Epithelial cell of prostate (primary cell): ENCODE results near the gene TBCC.

Experiments used
- DNase-seq: peaks from one replicate; pipeline ENCODE4 v3.0.0-alpha.2; 2011; ENCODE audit warnings: low read depth, low spot score
- H3K27ac ChIP-seq: fragments of 450-650 bp; 2 replicates; pipeline ENCODE4 v1.5.1; 2017; ENCODE audit warnings: mild to moderate bottlenecking

The TBCC gene, protein sequence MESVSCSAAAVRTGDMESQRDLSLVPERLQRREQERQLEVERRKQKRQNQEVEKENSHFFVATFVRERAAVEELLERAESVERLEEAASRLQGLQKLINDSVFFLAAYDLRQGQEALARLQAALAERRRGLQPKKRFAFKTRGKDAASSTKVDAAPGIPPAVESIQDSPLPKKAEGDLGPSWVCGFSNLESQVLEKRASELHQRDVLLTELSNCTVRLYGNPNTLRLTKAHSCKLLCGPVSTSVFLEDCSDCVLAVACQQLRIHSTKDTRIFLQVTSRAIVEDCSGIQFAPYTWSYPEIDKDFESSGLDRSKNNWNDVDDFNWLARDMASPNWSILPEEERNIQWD

DNA sequence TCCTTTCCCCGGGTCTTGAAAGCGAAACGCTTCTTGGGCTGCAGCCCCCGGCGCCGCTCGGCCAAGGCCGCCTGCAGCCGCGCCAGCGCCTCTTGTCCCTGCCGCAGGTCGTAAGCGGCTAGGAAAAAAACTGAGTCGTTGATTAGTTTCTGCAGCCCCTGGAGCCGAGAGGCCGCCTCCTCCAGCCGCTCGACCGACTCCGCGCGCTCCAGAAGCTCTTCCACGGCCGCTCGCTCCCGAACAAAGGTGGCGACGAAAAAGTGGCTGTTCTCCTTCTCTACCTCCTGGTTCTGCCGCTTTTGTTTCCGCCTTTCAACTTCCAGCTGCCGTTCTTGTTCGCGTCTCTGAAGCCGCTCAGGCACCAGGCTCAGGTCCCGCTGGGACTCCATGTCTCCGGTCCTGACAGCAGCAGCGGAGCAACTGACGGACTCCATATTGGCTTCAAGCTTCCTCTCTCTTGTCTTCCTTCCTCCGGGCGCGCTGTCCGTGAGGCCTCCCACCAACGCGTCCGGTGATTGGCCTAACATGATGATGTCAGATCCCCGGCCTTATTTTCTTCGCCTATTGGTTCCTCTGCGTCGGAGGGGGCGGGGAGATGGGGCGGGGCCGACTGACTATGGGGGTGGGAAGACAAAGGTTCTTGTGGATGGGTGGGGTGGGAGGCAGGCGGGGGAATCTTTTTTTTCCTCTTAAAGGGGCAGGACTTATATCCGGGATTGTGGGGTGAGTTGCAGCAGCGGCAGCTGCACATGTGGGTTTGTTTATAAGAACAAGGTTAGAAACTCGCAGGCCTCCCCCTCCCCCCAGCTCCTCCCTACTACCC lies at the start of gene TBCC:
TSS of gene TBCC (minus strand) at position 464 of the 823 bp plus-strand sequence. CDS start at position 434, 30 bp downstream.
- peak within 1 kb of the TSS; percentile 91 for H3K27ac ChIP-seq
- peak; percentile 96 for DNase-seq

DNA sequence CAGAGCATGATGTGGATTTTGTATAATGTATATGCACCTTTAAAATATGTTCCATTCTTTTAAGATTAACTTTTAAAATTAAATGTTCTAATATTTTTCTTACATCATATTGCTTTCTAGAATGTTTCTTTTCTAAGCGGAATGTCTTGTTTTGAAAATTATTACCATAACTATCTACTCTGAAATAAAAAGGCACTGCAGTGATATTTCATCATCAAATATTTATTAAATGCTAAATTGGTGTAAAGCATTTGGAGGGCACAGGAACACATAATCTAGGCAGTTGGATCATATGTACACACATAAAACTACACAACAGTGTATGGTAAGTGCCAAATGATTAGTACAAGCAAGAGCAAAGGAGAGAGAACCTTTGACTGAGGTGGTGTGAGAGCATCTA lies 49.7 kb upstream of the TBCC start:
- H3K27ac ChIP-seq, result no peak overlapping the region
- no peak for DNase-seq

DNA sequence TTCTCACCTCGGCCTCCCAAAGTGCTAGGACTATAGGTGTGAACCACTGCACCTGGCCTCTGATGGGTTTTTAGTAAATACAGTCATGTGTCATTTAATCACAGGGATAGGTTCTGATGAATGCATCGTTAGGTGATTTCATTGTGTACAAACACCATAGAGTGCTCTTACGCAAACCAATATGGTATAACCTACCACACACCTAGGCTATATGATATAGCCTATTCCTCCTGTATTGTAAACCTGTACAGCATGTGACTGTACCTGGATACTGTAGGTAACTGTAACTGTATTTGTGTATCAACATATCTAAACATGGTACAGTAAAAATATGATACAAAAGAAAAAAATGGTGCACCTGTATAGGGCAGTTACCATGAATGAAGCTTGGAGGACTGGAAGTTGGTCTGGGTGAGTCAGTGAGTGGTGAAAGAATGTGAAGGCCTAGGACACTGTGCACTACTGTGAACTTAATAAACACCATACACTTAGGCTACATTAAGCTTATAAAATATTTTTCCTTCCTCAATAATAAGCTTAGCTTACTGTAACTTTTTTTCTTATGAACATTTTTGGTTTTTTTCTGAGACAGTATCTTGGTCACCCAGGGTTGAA lies 45.9 kb upstream of the TBCC start:
- no peak for DNase-seq
- peak overlapping the region; percentile 43 for H3K27ac ChIP-seq

DNA sequence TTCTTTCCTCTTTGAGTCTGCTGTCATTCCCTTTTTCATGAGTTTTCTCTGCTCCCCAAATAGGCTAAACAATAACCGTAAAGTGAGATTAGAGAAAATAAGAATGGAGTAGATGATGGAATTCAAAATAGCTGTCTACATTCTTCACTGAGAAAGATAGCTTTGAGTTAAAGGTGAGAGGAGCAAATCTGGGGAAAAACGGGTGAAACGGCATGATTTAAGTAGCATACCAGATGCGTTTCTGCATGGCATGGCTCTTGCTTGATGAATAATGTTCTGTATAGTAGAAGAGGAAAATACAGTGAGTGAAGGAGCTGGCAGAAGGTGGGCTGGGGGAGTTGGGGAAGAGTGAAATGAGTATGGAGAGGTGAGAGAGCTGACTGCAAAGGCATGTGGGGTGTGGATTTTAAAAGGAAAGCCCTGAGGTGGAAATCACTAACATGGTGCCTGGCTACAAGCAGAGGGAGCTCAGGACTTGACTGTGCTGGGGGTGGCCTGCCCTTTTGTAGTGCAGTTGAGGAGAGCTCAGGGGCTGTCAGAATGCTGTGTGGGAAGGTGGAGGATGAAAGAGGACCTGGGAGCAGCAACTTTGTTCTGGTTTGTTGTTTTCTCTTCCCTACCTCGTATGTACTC lies 44.8 kb upstream of the TBCC start:
- DNase-seq, result no peak
- H3K27ac ChIP-seq, result peak overlapping the region; percentile 43

DNA sequence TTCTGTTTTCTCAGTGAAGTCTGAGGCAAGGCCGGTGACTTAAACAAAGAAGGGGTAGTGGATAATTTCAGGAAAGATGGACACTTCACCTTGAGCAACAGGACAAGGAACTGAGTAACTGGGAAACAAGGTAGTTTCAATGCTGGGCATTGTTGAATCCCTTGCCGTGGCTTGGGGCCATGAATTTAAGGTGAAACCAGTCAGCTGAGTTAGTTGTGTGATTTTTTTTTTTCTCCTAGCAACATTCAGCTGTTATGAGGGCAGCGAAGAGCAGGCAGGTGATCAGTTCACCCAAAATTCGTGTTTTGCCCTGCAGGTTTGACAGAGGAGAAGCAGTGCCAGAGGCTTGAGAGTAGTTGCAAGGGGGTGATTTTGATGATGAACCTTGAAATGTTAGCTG lies 42.8 kb upstream of the TBCC start:
- no peak for DNase-seq
- no peak overlapping the region for H3K27ac ChIP-seq

DNA sequence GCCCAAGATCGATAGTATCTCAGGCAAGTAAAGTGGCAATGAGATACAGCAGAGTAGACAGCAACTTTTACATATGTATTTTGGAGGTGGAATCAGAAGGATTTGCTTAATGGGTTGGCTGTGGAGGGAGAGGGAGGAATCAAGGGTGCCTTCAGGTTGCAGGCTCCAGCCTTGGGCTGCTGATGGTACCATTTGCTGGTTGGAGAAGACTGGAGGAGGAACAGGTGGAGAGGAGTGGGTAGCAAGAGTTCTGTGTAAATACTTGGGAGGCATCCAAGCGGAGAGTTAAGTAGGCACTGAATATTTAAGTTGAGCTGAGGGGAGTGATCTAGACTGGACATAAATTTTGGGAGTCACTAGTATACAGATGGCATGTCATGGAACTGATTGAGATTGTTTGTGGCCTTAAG lies 41.2 kb upstream of the TBCC start:
- no peak overlapping the region for H3K27ac ChIP-seq
- no peak for DNase-seq

DNA sequence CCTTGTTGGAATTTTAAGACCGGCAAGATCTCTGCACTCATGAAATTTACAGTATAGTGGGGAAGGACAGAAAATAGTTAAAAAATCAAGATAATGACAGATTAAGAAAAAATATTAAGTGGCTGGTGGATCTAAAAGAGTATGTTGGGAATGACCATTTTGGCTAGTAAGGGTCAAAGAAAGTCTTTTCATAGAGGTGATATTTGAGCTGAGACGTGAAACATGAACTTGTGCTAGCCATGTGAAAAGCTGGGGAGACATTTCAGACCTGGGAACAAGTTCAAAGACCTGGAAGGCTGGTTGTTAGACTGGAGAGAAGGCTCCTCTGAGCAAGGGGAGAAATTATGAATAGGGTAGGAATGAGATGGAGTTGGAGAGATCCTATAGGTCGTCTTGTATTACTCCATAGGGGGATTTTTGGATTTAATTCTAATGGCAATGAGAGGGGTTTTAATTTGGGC lies 40.7 kb upstream of the TBCC start:
- H3K27ac ChIP-seq, result no peak overlapping the region
- no peak for DNase-seq

DNA sequence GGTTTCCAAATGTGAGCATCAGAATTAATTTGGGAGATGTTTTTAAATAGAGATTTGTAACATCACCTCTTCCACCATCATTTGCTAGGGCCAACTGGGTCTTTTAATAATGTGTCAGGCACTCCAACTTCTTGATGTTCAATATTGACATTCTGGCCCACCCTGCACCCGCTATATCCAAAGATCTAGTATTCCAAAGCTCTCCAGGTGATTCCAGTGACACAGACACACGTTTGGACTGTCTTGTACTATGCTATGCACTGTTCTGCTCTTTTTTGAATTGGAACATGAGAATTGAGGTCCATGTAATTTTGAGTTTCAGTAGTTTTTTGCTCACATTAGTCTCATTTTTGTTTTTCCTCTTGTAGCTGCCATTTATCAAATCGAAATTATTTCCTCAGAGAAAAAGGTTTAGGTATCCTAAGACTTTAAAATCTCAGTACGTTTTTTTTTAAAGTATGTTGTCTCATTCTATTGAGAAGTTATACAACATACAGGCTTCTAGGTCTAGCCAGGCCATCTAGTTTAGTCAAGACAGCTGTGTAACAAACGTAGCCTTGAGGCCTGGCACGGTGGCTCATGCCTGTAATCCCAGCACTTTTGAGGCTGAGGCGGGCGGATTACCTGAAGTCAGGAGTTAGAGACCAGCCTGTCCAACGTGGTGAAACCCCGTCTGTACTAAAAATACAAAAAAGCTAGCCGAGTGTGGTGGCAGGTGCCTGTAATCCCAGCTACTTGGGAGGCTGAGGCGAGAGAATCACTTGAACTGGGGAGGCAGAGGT lies 39.0 kb upstream of the TBCC start:
- no peak for DNase-seq
- H3K27ac ChIP-seq, result no peak overlapping the region

DNA sequence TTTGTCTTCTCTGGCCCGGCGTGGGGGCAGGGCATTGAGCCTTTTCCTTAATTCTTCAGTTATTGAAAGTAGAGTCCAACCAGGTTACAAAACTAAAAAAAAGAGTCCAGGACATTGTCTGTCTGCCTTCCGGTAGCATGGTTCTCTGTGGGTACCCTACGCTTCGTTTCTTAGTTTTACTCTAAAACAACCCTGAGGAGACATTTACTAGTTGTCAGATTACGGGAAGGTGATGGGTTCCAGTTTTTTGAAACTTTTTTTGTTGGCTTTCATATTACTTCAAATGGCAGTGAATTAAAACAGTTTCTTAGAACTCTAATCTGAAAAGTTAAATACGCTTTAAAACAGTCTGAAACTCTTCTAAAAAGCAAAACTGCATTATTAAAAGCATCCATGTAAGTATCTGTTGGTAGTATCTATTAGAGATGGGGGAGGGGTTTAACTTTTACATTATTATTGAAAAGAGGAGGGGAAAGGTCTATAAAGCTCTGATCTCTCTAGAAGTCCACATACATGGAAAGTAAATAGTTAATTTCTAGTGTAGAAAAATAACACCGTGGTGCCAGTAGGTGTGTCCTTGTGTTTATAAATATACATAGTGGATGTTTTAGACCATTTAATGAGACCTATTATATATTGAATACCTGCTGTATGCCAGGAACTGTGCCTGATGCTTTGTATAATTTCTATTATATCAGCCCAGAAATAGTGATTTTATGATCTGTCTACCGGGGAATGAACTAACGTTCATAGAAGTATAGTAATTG lies 38.2 kb upstream of the TBCC start:
- no peak for DNase-seq
- H3K27ac ChIP-seq, result peak overlapping the region; percentile 91

DNA sequence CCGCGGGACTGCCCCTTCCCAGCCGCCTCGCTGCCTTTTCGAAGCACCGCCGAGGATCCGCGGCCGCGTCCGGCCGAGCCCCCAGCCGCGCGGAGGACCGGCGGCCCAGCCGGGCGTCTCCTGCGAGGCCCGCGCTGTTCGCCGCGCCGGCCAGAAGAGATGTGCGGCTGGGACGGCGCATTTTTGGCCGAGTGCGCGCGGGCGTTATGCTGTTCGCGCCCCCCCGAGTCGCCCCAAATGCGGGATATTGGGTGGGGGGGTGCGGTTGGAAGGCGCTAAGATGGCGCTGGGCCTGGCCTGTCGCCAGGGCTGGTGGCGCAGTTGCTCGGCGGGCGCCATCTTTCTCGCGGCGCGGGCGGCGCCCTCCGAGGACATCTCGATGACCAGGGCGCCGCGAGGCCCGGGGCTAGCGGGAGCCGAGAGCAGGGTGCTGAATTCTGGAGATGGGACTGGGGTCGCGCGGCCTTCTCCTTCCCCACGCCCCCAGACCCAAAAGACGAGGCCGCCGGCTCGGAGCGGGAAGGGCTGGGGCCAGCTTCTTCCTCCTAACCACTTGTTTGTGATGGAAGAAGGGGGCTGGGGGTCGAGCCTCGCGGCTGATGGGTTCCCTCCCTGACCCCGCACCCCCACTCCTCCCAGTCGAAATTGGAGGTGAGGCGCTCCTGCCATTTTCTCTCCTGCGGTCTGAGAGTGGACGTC lies 37.4 kb upstream of the TBCC start:
- no peak for DNase-seq
- peak overlapping the region; percentile 91 for H3K27ac ChIP-seq

DNA sequence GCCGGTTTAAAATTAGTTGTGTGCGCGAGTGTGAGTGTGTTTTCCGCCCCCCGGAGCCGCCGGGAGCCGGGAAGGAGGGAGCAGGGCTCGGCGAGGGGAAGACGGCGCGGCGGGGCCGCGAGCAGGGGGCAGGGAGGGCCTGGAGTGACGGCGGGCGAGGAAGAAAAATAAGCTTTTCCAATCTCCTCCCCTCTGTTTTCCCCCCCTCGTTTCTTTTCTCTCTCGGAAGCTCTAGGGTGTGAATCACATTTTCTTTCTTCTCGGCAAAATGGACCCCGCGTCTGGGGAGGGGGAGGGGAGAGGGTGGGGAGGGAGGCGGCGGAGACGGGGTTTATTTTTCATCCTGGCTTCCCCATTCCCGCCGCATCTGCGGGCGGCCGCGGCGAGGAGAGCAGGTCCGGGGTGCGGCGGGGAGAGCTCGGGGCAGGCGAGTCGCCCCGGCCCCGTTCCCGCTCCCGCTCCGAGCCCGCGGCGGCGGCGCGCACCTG lies 36.8 kb upstream of the TBCC start:
- H3K27ac ChIP-seq, result peak overlapping the region; percentile 91
- no peak for DNase-seq

DNA sequence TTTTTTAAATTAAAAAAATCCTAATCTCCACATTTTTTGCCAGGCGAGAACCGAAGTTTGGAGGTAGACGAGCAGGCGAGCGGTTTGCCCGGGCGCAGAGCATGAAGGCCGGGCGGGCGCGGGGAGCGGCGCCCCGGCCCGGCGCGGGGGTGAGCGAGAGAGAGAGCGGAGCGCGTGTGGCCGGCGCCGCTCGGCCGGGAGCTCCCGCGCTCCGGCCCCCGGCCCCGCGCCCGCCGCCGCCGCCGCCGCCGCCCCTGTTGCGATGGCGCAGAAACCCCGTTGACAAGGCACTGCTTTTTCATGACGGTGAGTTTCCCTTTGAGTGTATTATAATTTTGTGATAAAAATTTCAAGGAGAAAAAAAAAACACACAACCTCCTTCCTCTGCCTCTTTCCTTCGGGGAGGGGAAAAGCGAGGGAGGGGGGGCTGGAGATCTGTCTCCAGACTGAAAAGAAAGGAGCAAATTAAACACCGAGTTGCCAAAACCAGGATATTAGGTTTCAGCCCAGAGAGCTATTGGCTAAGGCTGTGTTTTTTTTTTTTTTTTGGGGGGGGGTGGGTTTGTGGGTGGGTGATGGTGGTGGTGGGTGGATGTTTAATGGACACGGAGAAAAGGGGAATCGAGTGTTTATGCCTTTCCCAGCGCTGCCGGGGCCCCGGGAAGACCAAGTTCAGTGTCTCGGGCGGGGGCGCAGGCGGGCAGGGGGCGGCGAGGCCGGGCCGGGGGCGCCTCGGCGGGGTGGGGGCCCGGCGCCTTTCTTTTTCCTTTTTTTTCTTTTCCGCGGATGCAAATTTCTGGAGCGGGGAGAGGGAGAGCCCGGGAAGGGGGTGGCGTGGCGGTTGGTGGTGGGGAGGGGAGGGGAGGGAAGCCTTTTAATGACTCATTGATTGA lies 36.1 kb upstream of the TBCC start, which contains the start of gene BICRAL:
TSS of gene BICRAL (plus strand) at position 257 of the 893 bp plus-strand sequence. CDS start 39,971 bp downstream, outside the sequence.
- H3K27ac ChIP-seq, result peak within 1 kb of the TSS; percentile 91
- no peak for DNase-seq

DNA sequence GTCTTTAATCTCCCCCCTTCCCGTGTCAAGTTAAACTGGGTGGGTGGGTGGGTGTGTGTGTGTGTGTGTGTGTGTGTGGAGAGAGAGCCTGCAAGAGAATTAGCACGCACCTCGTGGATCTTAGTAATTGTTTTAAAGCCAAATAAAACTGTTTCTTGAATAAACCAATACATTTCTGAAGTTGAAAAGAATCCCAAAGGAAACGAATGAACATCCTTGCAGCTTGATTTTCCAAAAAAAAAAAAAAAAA lies 35.6 kb upstream of the TBCC start:
- DNase-seq, result no peak
- peak overlapping the region; percentile 91 for H3K27ac ChIP-seq

DNA sequence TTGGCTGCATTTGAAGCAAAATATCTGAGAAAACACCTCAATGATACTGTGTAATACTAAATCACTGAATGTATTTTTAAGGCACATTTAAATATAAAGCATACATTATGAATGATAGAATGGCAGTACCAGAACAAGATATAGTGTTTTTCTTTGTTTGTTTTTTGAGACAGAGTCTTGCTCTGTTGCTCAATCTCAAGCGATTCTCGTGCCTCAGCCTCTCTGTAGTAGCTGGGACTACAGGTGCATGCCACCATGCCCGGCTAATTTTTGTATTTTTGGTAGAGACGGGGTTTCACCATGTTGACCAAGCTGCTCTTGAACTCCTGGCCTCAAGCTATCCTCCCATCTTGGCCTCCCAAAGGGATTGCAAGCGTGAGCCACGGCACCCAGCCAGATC lies 33.6 kb upstream of the TBCC start:
- H3K27ac ChIP-seq, result no peak overlapping the region

DNA sequence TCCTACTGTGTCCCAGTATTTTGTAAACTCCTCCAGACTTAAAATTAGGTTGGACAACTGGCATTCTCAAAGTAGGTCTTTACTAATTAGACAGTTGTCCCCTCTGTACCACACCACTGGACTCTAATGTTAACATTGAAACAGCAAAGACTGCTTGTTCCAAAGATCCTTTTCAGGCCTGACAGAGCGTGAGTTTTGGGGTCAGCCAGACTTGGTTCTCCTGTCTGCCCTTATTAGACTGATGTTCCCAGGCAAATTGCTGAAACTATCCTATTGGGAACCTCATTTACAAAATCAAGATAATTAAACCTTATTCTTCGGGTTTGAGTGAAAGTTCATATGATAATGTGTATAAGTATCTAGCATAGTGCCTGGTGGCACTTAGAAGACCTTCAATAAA lies 32.2 kb upstream of the TBCC start:
- H3K27ac ChIP-seq, result no peak overlapping the region

More for the DNA sequence above, 33.6 kb upstream of the TBCC start:
- no peak for DNase-seq

DNA sequence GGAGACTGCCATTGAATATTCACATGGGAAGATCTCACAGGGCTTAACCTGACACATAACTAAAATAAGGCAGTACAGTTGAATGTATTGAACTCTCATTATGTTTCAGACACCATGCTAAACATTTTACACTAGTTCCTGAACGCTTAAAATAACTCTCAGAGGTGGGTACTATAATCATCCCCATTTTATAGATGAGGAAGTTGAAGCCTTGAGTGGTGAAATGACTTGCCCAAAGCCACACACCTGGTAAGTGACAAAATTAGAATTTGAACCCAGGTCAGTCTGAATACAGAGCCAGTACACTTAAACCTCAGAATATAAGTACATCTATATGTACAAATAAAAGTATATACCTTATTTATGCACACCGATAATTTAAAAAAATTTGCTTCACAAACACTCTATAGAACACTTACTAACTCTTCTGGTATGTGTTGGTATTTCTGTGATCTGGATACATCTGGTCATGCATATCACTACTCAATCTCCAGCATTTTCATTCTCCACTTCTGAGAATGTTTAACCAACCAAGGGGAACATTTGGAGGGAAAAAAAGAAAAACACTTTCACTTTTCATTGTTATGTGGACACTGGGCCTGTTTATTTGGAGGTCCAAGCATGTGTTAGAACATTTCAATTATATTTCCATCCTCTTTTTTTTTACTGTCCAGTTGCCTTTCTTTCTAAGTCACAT lies 31.4 kb upstream of the TBCC start:
- no peak overlapping the region for H3K27ac ChIP-seq
- DNase-seq, result no peak

More for the DNA sequence above, 32.2 kb upstream of the TBCC start:
- DNase-seq, result no peak
